Activated naive CD4-positive, alpha-beta T cell treated with anti-CD3 and anti-CD28 coated beads, Interleukin-2, amount 50 U/mL, for 24 hours (primary cell): ENCODE measurements around the gene LRWD1.
"Not testable (repeated sequence)": the region's sequence is repeated elsewhere in the genome, so short reads cannot be mapped to it uniquely, and the experiment has no call there.

Source experiments
- H3K27ac Mint-ChIP-seq: one replicate; pipeline ENCODE4 v1.8.0; 2021; ENCODE audit warnings: mild to moderate bottlenecking, mixed read lengths
- H3K27me3 Mint-ChIP-seq: one replicate; pipeline ENCODE4 v1.8.0; 2021; ENCODE audit warnings: mixed read lengths
- H3K36me3 Mint-ChIP-seq: one replicate; pipeline ENCODE4 v1.8.0; 2021; ENCODE audit warnings: mixed read lengths
- H3K4me1 Mint-ChIP-seq: one replicate; pipeline ENCODE4 v1.8.0; 2021; ENCODE audit warnings: mixed read lengths
- H3K4me3 Mint-ChIP-seq: one replicate; pipeline ENCODE4 v1.8.0; 2021; ENCODE audit warnings: mild to moderate bottlenecking, mixed read lengths
- H3K9me3 Mint-ChIP-seq: one replicate; pipeline ENCODE4 v1.8.0; 2021; ENCODE audit warnings: mixed read lengths

Gene LRWD1

DNA sequence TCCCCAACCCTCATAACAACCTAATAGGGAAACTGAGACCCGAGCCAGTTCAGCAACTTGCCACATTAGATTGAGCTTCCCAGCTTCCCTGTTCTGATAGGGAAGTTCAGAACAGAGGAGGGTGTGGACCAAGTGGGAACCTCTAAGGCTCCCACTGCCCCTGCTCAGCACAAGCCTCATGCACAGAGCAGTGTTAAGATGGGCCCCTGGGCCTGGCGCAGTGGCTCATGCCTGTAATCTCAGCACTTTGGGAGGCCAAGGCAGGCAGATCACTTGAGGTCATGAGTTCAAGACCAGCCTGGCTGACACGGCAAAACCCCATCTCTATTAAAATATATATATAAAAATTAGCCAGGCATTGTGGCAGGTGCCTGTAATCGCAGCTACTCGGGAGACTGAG is 32.5 kb downstream of the LRWD1 start:
- not testable (repeated sequence) for H3K4me1 Mint-ChIP-seq, H3K27ac Mint-ChIP-seq, H3K36me3 Mint-ChIP-seq, H3K4me3 Mint-ChIP-seq, H3K9me3 Mint-ChIP-seq, H3K27me3 Mint-ChIP-seq

DNA sequence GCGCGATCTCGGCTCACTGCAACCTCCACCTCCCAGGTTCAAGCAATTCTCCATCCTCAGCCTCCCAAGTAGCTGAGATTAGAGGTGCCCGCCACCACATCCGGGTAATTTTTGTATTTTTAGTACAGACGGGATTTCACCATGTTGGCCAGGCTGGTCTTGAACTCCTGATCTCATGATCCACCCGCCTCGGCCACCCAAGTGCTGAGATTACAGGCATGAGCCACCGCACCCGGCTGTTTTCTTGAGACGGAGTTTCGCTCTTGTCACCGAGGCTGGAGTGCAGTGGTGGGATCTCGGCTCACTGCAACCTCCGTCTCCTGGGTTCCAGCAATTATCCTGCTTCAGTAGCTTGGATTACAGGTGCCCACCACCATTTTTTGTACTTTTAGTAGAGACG is 33.5 kb downstream of the LRWD1 start:
- H3K27ac Mint-ChIP-seq, H3K4me1 Mint-ChIP-seq, H3K27me3 Mint-ChIP-seq, H3K9me3 Mint-ChIP-seq, H3K36me3 Mint-ChIP-seq, H3K4me3 Mint-ChIP-seq: not testable (repeated sequence)

DNA sequence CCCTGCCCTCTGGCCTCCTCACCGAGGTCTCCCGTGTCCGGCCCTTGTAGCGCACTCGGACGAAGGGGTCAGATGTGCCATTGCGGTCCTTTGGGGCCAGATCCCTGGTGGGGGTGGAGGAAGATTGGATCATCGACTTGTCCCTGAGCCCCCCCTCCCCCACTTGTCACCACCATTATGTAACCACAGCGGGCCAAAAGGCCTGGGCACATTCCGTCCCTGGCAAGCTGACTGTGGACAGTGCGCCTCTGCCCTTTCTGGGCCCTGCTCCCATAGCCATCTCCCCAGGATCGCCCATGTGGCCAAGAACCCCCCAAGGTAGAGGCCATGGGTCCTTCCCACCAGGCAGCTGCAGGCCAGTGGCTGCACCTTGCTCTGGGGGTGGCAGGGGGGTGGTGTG is 38.4 kb downstream of the LRWD1 start:
- H3K4me1 Mint-ChIP-seq, H3K27ac Mint-ChIP-seq, H3K27me3 Mint-ChIP-seq, H3K9me3 Mint-ChIP-seq, H3K36me3 Mint-ChIP-seq, H3K4me3 Mint-ChIP-seq: not testable (repeated sequence)

DNA sequence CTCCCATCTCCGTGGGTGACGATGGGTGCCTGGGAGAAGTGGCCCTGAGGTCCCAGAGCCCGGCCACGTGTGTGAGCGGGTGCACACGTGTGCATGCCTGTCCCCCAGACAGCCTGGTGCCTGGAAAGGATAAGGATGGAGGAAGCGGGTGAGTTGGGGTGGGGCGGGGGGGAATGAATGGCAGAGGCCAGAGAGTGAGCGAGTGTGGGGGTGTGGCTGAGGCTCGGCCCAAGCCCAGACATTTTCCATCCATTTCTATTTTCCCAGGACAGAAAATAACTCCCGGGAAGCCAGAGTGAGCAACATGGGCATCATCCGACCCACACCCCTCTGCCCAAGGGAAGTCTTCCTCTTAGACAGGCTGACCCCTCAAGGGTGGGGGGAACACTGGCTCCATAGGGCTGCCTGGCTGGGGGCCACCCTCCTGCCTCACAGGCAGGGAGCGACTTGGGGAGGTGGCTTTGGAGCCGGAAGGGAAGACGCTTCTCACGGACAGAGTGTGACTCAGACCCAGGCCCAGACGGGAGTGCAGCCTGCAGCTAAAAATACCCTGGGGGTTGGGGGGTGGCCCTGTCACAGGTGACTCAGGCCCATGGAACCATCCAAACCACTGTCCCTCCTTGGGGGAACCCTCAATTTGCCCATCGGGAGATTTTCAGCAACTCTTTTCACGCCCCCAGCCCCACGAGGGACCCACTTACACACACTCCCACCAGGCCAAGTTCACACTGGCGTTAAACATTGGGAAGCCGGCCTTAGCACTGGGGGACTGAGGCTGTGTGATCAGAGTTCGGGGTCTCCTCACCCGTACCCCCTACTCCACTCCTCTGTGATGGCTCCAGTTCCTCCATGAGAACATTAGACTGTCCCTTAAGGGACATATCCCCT is 40.8 kb downstream of the LRWD1 start:
- H3K4me3 Mint-ChIP-seq, H3K27me3 Mint-ChIP-seq, H3K36me3 Mint-ChIP-seq, H3K4me1 Mint-ChIP-seq, H3K27ac Mint-ChIP-seq, H3K9me3 Mint-ChIP-seq: not testable (repeated sequence)

DNA sequence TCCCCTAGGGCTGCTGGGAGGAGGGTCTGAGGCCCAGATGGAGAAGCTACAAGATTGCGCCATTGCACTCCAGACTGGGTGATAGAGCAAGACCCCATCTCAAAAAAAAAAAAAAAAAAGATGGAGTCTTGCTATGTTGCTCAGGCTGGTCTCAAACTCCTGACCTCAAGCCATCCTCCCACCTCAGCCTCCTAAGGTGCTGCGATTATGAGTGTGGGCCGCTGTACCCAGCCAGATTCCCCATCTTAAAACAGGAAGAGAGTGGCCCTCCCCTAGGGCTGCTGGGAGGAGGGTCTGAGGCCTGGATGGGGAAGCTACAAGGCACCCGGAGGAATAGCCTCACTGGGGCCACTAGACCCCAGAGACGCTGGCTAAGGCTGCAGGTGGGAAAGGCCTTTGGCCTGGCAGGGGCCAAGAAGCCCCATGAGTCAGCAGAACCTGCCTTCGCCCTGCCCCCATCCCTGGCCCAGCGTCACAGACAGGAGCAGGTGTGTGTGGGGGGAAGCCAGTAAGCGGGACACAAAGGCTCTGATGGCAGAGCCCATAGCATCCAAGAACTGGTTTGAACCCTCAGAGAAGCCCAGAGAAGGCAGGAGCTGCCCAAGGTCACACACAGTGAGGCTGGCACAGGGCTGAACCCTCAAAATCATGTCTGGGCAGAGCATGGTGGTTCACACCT is 42.8 kb downstream of the LRWD1 start:
- not testable (repeated sequence) for H3K4me3 Mint-ChIP-seq, H3K9me3 Mint-ChIP-seq, H3K27ac Mint-ChIP-seq, H3K27me3 Mint-ChIP-seq, H3K36me3 Mint-ChIP-seq, H3K4me1 Mint-ChIP-seq

DNA sequence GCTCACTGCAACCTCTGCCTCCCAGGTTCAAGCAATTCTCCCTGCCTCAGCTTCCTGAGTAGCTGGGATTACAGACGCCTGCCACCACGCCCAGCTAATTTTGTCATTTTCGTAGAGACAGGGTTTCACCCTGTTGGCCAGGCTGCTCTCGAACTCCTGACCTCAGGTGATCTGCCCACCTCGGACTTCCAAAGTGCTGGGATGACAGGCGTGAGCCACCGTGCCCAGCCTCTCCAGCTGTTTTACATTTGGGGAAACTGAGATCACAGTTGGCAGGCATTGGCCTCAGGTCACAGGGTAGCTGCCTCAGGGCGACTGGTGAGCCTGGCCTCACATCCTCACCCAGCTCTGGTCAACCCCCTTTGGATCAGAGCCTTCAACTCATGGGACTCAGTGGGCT is 45.8 kb downstream of the LRWD1 start:
- H3K4me1 Mint-ChIP-seq, H3K27me3 Mint-ChIP-seq, H3K27ac Mint-ChIP-seq, H3K4me3 Mint-ChIP-seq, H3K36me3 Mint-ChIP-seq, H3K9me3 Mint-ChIP-seq: not testable (repeated sequence)

DNA sequence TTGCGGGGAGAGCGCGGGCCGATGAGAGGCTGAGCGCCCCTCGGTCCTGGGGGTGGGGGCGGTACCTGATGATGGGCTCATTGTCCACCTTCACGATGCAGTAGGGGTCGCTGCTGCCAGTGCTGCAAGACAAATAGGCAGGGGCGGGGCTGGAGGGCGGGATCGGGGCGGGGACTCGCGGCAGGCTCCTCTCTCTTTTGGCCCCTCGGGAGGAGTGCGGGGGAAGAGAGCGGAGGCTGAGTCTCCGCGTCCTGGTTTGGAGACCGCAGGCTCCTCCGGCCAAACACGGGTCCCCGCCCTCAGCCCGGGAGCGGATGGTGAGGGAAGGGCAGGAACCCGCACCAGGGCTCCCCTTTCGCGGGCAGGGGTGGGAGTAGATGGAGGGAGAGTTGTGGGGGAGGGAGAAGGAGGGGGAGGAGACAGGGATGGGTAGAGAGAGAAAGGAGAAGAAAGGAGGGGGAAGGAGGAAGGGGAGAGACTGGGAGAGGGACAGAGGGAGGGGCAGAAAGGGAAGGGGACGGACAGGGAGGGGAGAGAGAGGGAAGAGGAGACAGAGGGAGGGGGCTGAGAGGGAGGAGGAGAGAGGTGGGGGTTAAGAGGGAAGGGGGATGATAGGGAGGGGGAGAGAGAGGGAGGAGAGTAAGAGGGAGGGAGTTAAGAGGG is 47.2 kb downstream of the LRWD1 start:
- not testable (repeated sequence) for H3K27ac Mint-ChIP-seq, H3K9me3 Mint-ChIP-seq, H3K36me3 Mint-ChIP-seq, H3K4me3 Mint-ChIP-seq, H3K27me3 Mint-ChIP-seq, H3K4me1 Mint-ChIP-seq

DNA sequence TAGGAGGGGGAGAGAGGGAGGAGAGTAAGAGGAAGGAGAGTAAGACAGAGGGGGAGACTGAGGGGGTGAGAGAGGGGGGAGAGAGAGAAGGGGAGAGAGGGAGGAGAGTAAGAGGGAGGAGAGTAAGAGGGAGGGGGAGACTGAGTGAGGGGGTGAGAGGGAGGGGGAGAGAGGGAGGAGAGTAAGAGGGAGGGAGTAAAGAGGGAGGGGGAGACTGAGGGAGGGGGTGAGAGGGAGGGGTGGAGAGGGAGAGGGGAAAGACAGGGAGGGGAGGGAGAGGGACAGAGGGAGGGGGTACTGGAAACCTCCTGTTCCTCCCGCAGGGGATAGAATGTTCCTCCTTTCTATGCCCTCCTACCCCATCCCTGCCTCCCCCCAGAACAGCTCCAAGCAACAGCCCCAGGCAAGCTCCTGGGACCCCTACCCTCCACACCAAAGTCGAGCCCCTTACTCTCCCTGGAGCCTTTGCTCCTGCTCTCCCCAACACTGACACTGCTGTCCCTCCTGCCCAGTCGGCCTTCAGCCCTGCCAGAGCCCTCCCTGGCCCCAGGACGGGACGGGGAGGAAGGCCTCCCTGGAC is 47.9 kb downstream of the LRWD1 start:
- not testable (repeated sequence) for H3K36me3 Mint-ChIP-seq, H3K27me3 Mint-ChIP-seq, H3K4me1 Mint-ChIP-seq, H3K4me3 Mint-ChIP-seq, H3K9me3 Mint-ChIP-seq, H3K27ac Mint-ChIP-seq

DNA sequence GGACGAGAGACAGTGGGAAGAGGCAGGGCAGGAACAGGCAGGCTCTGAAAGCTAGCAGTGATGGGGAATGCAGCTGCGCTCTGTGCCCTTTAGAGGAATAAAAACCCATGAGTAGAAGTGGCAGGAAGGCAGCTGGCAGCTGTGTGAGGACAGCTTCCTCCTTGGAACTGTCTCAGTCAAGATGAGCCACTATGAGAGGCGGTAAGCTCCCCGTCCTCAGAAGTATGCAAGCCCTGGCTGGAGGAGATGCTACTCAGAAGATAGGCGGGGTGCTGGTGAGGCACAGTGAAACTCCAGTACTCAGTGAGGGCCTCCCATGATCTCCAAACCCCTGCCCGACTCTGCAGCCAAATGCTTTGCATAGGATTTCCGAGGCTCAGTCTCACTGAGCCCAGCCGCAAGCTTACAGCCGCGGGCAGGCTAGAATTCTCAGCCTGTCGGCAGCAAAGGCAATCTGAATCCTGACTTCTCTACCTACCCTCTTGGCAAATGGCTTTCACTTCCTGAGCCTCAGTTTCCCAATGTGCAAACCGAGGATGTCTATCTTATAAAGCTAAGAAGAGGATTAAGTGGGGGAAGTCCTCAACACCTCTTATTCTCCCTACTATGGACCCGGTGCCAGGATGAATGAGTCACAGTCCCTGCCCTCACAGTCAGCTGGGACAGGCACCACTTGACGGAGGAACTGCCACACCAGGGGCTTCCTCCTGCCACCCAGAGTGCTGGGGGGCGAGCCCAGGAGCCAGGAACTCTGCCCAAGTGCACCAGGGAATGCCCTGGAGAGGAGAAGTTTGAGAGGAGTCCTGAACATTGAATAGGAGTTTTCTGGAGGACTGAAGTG is 50.3 kb downstream of the LRWD1 start:
- not testable (repeated sequence) for H3K36me3 Mint-ChIP-seq, H3K27ac Mint-ChIP-seq, H3K27me3 Mint-ChIP-seq, H3K4me3 Mint-ChIP-seq, H3K9me3 Mint-ChIP-seq, H3K4me1 Mint-ChIP-seq

DNA sequence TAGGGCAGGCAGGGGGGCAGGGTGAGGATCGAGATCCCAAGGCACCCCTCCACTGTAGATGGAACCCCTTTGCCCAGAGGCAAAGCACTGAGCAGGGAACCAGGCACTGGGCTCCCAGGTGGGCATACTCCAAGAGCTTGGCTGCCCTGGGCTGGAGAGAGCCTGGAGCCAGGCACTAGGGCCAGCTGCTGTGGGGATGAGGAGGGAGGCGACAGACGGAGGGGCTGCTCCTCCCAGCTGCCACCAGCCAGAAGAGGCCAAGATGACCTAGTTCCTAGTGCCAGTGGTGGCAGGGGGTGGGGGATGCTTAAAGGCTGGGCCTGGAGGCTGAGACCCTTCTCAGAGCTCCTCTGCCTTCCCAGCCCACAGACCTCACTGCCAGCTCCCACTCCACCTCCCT is 51.1 kb downstream of the LRWD1 start:
- H3K27me3 Mint-ChIP-seq, H3K36me3 Mint-ChIP-seq, H3K9me3 Mint-ChIP-seq, H3K4me1 Mint-ChIP-seq, H3K27ac Mint-ChIP-seq, H3K4me3 Mint-ChIP-seq: not testable (repeated sequence)

DNA sequence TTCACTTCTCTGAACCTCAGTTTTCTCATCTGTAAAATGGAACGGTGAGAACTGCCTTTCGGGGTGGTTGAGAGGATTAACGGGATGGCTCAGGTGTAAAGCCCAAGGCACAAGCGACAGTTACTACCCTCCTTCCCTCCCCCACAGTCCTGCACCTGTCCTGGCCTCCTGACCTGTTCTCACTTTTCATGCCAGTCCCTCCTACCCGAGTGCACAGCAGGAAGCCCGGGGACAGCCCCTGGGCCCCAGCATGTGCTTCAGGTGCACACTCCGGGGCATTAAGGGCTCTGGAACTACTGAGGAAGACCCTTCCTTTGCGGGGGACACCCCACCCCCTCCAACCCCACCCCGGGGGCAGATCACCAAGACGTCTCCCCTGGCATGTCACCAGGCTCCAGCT is 52.2 kb downstream of the LRWD1 start:
- H3K4me1 Mint-ChIP-seq, H3K27me3 Mint-ChIP-seq, H3K36me3 Mint-ChIP-seq, H3K9me3 Mint-ChIP-seq, H3K4me3 Mint-ChIP-seq, H3K27ac Mint-ChIP-seq: not testable (repeated sequence)

DNA sequence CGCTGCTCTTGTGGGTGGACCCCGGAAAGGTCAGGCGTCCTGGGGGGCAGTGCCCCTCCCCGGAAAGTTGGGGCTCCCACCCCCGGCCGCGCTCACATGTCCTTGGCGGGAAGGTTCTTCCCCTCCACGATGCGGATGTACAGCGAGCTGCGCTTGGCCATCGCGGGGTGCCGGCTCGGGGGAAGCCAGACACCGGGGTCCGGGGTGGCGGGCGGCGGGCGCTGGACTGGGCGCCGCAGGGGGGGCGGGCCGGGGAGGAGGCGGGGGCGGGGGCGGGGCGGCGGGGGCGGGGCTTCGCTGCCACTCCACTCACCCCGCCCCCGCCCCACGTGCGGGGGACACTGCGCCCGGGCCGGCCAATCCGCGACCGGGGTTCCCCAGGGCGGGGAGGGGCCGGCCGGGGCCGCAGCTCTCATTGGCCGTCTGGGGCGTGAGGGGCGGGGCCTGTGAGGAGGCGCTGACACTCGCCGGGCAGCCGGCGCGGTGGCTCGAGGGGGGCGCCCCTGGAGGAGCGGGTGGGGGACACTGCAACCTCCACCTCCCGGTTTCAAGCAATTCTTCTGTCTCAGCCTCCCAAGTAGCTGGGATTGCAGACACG is 52.9 kb downstream of the LRWD1 start, which contains the start of gene RASA4B:
TSS of gene RASA4B (minus strand) at position 228 of the 598 bp plus-strand sequence. CDS start at position 161, 67 bp downstream.
- H3K36me3 Mint-ChIP-seq, H3K27me3 Mint-ChIP-seq, H3K9me3 Mint-ChIP-seq, H3K4me1 Mint-ChIP-seq, H3K27ac Mint-ChIP-seq: not testable (repeated sequence)
- H3K4me3 Mint-ChIP-seq: peak within 1 kb of the TSS; percentile 39

DNA sequence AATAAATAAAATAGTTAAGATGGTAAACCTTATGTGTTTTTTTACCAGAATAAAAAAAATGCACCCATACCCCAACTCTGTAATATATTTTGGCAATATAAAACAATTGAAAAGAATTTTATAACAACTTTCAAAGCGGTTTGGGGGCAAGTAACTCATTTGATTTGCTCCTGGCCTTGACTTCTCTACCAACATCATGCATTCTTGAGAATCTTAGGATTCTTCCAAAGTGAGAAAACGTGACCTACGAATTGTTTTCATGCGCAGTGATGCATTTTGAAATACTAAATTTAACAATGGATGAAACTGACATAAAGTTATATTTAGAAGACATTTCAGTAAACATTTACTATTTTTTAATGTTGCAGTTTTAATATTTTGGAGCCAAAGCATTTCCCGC is 56.0 kb downstream of the LRWD1 start:
- not testable (repeated sequence) for H3K4me3 Mint-ChIP-seq, H3K9me3 Mint-ChIP-seq, H3K27me3 Mint-ChIP-seq, H3K4me1 Mint-ChIP-seq, H3K36me3 Mint-ChIP-seq, H3K27ac Mint-ChIP-seq
